IPS DF 4.7 (cell line): ENCODE results near the gene TNIK.

ENCODE experiments used
- DNase-seq: peaks from one replicate; pipeline ENCODE4 v3.0.0-alpha.2; 2013; ENCODE audit warnings: low spot score; ENCODE audit errors: extremely low read depth

Gene TNIK

GRCh38 chr3:171103185-171103584, 357.0 kb downstream of the TNIK start:
- DNase-seq, result no peak

- no peak for DNase-seq
Measured at GRCh38 chr3:171101982-171102641, 358.1 kb downstream of the TNIK start.

GRCh38 chr3:171099911-171100310, 360.3 kb downstream of the TNIK start:
- DNase-seq, result no peak

- DNase-seq, result no peak
Measured at GRCh38 chr3:171095063-171095462, 365.1 kb downstream of the TNIK start.

GRCh38 chr3:171094411-171094810, 365.8 kb downstream of the TNIK start:
- no peak for DNase-seq

- DNase-seq, result no peak
Measured at GRCh38 chr3:171093462-171093861, 366.7 kb downstream of the TNIK start.

GRCh38 chr3:171092467-171092911, 367.7 kb downstream of the TNIK start:
- no peak for DNase-seq

GRCh38 chr3:171090321-171090720, 369.9 kb downstream of the TNIK start:
- DNase-seq, result no peak

- no peak for DNase-seq
Measured at GRCh38 chr3:171088964-171089754, 371.0 kb downstream of the TNIK start.

GRCh38 chr3:171088496-171088895, 371.7 kb downstream of the TNIK start:
- no peak for DNase-seq

- DNase-seq, result no peak
Measured at GRCh38 chr3:171086914-171087313, 373.3 kb downstream of the TNIK start.

- DNase-seq, result no peak
Measured at GRCh38 chr3:171077261-171077660, 382.9 kb downstream of the TNIK start.

- DNase-seq, result no peak
Measured at GRCh38 chr3:171072432-171072831, 387.8 kb downstream of the TNIK start.

GRCh38 chr3:171068658-171069057, 391.5 kb downstream of the TNIK start:
- DNase-seq, result no peak

GRCh38 chr3:171066206-171066605, 394.0 kb downstream of the TNIK start:
- no peak for DNase-seq

- no peak for DNase-seq
Measured at GRCh38 chr3:171065732-171066131, 394.5 kb downstream of the TNIK start.

GRCh38 chr3:171064461-171064860, 395.7 kb downstream of the TNIK start:
- no peak for DNase-seq

- no peak for DNase-seq
Measured at GRCh38 chr3:171061749-171062148, 398.5 kb downstream of the TNIK start.

GRCh38 chr3:171059978-171060377, 400.2 kb downstream of the TNIK start:
- DNase-seq, result no peak

GRCh38 chr3:171058873-171059603, 401.2 kb downstream of the TNIK start:
- no peak for DNase-seq

GRCh38 chr3:171058058-171058457, 402.1 kb downstream of the TNIK start:
- DNase-seq, result no peak

GRCh38 chr3:171057072-171057471, 403.1 kb downstream of the TNIK start:
- DNase-seq, result no peak
